HG02759 (cell line): ENCODE results near the gene PNLIPRP2.
A peak's percentile ranks its signal among the peaks of the same experiment; 100 is the strongest.

Experiments used
- ATAC-seq: cut with Tn5 transposase; IDR thresholded peaks from one replicate; pipeline ENCODE4 v1.9.1; 2021; ENCODE audit warnings: mild to moderate bottlenecking, moderate library complexity; ENCODE audit not compliant: unreplicated experiment

The PNLIPRP2 gene

DNA sequence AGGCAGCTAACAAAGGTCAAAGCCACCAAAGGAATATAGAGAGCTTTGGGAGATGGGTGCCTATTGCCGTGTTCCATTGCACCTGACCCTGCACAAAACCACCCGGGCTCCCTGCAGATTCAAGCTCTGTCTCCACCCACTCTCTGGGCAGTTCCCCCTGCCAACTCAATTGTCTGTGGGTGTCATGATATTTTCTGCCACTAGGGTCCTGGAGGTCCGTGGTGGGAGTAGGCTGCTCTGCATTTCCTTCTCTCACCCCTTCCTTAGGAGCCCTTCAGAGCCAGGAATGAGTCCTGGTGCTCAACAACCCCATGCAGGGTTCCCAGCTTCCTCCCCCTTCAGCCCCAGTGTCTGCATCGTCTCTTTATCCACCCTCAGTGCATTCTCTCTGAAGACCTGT lies 34.1 kb downstream of the PNLIPRP2 start:
- peak; percentile 67 for ATAC-seq

DNA sequence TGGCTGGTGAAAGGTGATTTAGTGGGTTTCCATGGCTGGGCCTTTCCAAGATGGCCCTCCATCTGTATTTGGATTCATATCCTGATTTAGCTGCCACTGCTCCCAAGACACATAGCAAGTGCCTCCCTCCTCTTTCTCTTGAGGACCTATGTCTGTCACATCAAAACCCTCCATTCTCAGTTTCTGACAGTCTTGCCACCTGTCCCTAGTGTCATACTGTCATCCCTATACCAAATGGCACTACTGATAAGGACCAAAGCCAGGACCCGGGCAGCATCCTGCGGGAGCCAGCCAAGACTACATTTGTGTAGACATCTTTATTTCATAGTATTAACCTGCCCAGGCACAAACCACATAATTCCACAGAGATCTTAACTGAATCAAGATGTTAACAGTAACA lies 34.8 kb downstream of the PNLIPRP2 start:
- no peak for ATAC-seq

DNA sequence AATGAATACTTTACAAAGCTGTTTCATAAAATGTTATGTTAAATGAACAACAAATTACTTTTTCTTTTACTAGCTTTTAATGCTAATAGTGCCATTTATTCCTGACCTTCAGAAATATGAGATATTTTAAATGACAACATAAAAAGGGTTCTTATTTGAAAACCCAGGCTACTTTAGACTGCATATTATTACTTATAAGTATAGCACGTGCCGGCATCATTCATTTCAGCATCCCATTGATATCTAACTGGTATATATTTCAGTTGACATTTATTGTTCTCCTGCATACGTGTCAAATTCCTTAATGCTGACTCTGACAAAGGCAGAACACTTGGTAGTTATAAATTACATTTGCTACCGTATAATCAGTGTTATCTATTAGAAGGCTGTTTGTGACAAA lies 35.3 kb downstream of the PNLIPRP2 start:
- no peak for ATAC-seq

DNA sequence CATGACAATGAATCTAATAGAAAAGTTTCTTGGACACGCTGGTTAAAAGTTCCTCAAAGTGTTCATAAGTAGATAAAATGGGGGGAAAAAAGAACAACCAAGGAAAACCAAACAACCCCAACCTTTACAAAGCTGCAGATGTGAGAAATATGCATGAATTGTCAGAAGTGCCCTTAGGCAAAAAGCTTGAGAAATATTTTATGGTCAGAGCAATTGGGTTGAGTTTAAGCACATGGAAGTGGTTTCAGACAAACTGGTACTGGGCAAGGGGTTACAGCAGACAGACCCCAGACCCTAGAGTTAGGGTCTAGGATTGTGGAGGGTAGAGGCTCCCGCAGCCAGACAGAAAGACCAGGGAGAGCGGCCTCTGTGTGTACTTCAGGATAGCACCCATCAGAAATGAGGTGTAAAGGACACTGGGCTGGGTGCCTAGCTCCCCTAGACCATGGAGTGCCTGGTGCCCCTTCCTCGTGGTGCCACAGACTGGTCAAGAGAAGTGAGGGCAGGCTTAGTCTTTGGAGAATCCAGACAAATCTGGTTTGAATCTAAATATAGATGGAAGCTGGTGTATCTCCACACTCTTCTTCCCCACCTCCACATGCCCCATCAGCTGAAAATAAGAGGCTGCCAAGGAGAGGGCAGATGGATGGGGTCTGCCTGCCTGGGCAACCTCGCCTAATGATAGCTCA lies 37.3 kb downstream of the PNLIPRP2 start:
- ATAC-seq = no peak

DNA sequence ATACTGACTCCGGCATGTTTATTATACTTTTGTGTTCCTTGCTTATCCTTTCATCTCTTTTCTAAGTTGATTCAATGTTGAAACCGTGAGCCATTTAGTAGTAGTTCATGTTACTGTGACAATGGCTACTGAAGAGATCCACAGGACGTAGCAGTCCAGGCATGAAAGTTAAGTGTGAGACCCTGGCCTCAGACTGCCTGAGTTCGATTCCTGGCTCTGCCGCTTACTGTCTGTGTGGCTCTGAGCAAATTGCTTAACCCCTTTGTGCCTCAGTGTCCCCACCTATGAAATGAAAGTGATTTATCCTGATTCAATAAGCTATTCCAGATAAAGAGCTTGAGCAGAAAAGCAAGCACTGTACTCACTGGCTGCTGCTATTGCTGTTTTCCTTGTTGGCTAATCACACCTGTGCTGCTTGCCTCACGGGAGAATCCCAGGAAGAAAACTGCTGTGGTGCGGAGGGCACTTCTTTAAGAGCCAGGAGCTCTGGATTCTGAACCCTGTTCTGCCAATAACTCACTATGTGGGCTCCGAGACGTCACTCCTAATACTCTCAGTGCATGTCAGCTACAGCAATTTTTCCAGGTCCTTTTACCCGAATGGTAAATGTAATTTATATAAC lies 38.4 kb downstream of the PNLIPRP2 start:
- ATAC-seq = no peak

DNA sequence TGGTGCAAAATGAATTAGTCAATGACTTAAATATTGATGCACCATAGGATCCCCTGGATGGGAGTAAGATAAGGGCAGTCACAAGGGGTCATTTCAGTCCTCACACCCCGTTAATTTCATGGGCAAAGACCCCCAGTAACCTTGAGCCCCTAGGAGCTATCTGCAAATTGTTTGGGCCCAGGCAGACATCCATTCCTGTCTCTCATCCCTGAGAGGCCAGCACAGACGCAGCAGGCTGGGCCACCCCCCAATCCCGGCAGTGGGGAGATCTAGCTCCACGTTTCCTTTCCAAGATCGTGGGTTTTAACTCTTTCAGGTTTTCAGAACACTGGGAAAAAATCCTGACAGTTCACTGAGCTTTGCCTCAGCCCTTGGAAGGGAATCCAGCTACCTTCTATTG lies 40.1 kb downstream of the PNLIPRP2 start:
- no peak for ATAC-seq

DNA sequence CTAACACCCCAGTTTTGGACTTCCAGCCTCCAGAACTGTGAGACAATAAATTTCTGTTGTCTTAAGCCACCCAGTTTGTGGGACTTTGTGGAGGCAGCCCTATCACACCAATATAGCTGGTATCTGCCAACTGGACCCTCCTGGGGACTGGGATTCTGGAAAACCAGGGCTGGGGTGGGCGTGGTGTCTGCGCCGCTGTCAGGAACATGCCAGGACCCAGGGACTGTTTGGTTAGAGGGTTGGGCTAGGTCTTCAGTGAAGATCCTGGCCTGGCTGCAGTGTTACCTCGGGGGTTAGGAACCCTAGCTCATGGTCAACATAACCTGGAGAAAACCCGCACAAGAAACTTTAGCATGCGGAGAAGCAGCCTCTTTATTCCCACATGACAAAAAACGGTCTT lies 42.6 kb downstream of the PNLIPRP2 start:
- ATAC-seq = no peak

DNA sequence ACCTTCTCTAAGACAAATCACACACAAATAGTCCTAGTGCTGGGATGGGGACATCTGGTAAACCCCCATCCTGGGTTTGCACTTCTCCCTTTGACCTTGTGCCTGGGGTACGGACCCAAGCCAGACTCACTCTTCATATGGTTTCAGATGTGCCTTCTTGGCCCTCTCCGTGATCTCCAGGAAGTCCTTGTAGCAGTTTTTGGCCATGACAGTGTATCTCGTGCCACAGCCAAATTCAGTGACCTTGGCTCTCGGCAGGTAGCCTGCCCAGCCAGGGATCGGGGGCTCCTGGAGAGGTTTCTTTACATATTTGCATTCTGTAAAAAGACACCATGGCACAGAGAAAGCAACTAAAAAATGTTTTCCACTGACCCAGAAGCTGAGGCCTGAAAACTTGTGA lies 43.9 kb downstream of the PNLIPRP2 start:
- no peak for ATAC-seq

DNA sequence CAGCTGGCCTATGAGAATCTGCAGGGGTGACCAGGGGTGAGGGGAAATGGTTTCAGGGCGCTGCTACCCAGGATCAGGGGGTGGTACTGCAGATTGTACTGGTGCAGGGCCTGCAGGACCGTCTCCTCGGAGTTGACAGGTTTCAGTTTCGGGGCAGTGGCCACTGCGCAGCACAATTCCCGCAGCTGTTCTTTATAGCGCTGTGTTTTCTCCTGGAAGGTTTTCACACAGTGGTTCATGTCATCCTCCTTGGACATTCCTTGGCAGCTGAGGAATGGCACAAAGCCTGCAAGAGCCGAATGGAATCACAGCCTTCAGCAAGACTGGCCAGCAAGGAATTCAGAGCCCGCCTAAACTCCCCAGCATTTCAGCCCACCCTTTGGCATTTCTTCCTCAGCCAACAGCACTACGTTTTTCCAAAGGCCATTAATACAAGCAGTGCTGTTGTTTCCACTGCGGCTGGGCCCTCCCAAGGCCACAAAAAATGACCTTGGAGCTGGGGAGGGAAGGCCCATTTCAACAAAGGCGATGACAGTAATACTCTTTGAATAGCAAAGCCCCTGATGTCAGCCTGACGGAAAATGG lies 44.9 kb downstream of the PNLIPRP2 start:
- ATAC-seq = no peak

DNA sequence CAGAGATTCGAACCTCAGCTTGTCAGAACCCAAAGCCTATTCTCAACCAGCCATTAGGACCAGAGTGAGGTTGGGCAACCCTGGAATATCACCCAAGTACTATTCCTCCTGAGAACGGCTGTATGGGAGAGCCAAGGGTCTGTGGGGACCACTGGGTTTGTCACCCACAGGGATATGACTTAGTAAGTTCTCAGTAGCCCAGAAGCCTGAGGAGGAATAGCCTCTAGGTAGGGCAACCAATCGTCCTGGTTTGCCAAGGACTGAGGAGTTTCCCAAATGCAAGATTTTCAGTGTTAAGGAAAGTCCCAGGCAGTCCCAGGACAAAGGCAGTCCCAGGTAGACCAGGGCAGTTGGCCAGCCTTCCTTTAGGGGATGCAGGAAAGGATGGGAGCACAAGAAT lies 46.7 kb downstream of the PNLIPRP2 start:
- no peak for ATAC-seq

DNA sequence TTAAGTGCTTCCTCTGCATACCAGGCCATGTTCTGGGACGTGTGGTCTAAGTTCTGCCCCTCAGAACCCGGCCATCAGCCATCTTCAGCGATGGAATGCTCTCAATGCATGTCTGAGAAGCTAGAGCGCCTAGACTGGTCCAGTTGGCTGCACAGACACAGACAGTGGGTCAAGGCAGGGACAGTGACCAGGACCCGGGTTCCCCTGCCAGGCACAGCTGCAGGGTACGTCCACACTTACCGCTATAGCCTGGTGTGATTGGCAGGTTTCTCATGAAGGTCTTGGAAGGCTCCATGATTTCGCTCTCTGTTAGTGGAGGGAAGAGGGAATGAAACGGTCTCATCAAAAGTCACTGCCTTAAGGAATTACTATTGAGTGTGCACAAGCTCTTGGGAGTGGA lies 47.3 kb downstream of the PNLIPRP2 start:
- ATAC-seq = no peak

DNA sequence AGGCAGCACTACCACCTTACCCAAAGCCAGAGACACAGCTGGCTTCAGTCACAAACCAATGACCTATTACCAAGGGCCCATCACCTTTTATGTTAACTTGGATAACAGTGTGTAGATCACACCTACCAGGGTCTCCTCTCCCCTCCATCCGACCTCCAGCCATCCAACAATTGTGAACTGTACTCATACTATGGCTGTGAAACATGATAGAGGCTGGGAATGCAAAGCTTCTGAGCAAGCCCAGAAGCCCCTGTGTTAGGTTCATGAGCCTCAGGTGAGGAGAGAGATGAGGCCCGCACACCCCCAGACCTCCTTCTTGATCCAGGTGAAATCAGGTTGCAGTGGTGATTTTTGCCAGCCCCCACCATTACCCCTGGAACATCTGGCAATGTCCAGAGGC lies 47.7 kb downstream of the PNLIPRP2 start:
- no peak for ATAC-seq

DNA sequence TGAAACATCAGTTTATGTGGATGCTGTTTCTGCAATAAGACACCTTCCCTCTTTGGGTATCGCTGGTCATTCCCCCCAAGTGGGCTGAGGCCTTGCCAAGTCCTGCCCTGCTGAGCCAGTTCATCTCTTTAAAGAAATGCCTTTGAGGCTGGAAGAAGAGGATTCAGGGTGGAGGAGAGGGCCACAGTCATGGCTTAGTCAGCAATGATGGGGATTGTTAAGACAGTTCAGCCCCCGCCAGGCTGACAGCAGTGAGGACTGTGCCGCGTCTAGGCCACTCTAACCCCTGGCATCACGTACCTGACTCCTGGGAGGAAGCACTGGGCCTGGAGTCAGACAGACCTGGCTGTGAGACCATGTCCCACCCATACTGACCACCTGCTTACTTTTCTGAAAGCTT lies 48.3 kb downstream of the PNLIPRP2 start:
- no peak for ATAC-seq

DNA sequence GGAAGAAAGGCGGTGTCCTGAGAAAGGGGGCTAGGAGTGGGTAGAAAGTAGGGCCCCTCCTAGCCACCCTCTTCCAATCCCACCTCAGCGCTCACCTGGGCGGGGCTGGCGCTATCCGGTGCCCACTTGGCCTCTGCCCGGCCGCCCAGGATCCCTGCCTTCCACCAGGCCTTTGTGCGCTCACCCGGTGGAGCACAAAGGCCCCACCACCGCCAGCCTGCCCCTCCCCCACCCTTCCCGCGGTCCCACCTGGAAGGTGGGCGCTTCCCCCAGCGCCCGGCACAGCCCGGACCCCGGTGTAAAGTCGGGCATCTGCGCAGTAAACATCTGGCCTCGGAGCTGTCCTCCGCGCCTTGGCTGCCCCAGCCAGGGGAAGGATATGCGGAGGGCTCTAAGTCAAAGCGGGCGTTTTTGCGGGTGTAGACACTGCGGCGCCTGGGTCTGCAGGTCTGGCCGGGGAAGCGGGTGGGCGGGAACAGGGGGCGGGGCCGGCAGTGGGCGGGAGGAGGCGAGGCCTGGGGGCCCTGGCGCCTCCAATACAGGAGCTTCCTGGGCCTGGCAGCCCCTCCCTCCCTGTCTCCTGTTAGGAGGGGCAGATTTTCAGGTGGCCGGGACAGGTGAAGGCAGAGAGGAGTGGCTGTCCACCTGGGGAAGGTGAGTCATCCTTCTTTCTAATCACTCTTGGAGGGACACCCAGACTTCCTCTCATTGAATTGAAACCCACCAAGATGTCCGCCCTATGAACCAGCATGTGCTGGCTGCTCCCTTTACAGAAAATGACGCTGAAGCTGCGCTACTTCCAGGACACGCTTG lies 49.3 kb downstream of the PNLIPRP2 start:
- ATAC-seq = no peak

DNA sequence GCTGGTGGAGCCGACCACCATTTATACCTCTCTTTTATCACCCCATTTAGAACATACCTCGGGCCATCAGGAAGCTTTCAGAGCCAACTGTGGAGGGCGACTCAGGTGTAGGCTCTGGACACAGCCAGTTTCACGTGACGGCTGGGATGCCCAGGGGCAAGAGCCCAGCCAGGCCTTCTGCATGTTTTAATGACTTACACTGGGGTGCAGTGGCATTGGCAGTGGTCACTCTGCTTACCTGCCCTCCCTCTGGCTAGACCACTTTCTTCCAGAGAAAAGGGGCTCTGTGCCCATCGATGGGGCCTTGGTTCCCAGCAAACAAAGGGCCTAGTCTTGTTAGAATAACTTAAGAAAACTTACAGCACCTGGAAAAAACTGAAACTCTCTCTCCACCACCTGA lies 50.0 kb downstream of the PNLIPRP2 start:
- no peak for ATAC-seq

DNA sequence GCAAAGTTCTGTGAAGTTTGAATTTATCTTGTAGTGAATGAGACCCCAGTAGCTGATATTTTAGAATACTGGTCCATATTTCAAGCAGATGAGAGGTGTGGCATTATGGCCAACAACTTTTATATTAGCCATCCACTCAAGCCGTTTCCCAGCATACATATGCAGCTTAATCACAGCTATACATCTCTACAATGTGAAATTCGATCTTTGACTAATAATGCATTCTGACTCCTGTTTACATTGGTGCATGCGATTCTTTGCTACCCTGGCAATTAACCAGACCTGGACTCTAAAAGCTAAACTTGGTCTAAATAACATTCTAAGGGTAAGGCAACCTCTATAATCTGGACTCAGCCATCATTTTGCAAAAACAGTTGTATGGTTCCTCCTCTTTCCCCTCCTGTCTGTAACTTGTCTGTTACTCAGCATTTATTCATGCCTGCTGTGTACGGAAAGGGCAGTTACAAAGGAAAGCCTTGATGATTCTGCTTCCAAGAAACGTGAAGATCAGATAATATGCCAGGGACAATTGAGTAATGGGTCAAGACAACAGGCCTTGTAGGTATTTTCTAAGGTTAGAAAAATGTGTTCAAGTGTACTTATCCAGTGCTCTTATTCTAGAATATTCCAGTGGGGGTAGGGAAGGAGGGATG lies 50.6 kb downstream of the PNLIPRP2 start:
- no peak for ATAC-seq

DNA sequence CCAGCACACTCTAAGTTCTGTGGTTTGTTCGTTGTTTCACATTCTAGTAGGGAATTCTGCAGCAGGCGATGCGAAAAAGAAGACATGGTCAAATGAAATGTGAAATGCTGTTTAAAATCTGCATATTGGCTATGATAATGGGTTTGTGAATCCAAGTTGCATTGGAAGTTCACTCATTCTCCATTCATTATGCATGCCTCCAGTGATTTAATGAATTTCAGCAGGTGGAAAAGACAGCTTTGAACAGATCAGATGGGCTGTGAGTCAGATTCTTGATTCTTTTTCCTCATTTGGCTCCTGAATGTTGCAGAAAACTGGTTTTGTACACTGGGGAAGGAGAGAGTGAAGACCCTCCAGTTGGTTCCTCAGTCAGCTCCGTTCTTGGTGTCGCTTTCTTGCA lies 52.1 kb downstream of the PNLIPRP2 start:
- ATAC-seq = no peak

DNA sequence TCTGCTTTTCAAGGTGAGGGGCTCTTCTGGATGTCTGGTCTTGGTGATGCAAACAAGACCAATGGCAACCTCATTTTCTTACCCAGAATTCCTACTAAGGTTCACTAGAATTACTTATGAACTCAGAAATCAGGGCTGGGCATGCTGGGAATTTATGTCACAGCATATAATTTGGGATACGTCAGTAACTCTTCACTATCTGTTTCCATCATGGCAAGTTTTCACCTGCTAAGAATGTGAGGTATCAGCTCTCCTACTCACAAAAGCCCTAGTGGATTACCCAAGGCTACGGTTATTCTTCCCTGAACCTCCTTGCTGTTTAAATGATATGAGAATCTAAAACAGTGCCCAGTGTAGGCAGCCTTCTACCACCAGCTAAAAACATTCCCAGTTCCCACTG lies 53.1 kb downstream of the PNLIPRP2 start:
- ATAC-seq = no peak

DNA sequence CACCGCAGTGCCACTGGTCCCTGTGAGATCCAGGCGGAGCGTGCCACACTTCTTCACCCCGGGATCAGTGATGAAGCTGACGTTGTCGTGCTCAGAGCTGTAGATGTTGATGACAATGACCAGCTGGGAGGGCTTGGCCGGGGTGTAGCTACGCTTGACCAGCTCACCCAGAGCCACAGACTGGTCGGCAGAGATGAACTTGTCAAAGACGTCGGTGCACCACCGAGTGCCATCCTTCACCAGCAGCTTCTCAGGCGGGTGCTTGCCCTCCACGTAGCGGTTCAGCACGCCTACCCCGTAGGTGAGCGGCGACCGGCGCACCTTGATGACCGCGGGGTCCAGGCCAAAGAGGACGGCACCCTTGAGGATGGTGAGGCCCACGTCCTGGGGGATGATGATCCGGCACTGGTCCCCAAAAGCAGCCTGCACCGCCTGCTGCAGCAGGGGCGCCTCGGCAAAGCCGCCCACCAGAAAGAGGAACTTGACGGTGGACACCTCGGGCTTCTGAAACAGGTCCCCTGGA lies 54.2 kb downstream of the PNLIPRP2 start:
- no peak for ATAC-seq

DNA sequence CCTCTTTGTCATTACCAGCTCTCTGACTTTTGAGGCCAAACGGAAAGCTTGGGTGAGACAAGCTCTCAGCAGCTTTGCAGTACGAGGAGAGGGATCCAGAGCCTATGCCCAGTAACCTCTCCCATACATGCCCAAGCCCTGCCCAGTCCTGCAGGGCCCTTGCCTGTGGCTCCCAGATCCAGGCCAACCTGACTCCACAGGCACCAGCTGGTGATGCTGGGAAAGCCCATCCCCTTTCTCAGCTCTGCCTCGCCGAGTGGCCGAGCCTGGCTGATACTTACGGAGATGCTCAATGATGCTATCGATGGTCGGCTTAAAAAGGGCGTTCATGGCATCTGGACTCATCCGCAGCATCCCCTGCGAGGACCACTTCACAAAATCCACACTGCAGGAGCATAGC lies 55.4 kb downstream of the PNLIPRP2 start:
- ATAC-seq = no peak

DNA sequence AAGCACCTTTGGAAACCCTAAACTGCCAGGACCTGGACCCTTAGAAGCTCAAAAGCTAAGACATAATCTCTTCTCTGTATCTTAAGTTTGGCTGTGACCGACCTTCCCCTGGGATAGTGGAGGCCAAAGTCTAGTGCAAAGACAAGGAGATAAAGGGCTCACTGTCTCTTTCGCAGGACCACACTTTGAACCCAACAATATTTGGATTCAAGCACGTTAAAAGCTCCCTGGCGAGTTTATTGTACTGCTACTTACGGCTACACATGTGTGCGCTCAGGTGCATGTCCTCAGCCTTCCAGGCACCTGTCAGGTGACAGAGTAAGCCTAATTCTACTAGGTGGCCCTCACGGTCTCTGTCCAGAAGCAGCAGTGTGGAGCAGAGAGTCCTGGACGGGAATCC lies 55.9 kb downstream of the PNLIPRP2 start:
- no peak for ATAC-seq
